BLaER1 treated with 17β-estradiol and CSF1 and Interleukin-3, amounts not matched to agents 10 nM and 100 nM (cell line): Measurements from ENCODE around the gene NRIP2.
A peak's percentile ranks its signal among the peaks of the same experiment; 100 is the strongest.
"Not testable (repeated sequence)": the region's sequence is repeated elsewhere in the genome, so short reads cannot be mapped to it uniquely, and the experiment has no call there.

Experiments used
- H3K27ac ChIP-seq, 11 experiments: shearing (Covaris generic); formaldehyde crosslinking; 2 replicates each; pipeline ENCODE4 v1.8.1; 2022
- H3K27me3 ChIP-seq, 11 experiments: shearing (Covaris generic); formaldehyde crosslinking; 2 replicates each; pipeline ENCODE4 v1.8.1; 2022
- H3K36me3 ChIP-seq, 11 experiments: shearing (Covaris generic); formaldehyde crosslinking; 2 replicates each; pipeline ENCODE4 v1.8.1; 2022
- H3K4me1 ChIP-seq, 10 experiments: shearing (Covaris generic); formaldehyde crosslinking; 2 replicates each; pipeline ENCODE4 v1.8.1; 2022
- H3K4me2 ChIP-seq, 11 experiments: shearing (Covaris generic); formaldehyde crosslinking; 2 replicates each; pipeline ENCODE4 v1.8.1; 2022
- H3K4me3 ChIP-seq, 10 experiments: shearing (Covaris generic); formaldehyde crosslinking; 2 replicates each; pipeline ENCODE4 v1.8.1; 2022
- H3K9ac ChIP-seq, 11 experiments: shearing (Covaris generic); formaldehyde crosslinking; 2 replicates each; pipeline ENCODE4 v1.8.1; 2022
- H3K9me3 ChIP-seq, 11 experiments: shearing (Covaris generic); formaldehyde crosslinking; replicated peaks in 1 of 11; 2 replicates each; pipeline ENCODE4 v1.8.1; 2022
- H4K20me1 ChIP-seq, 11 experiments: shearing (Covaris generic); formaldehyde crosslinking; 2 replicates each; pipeline ENCODE4 v1.8.1; 2022
- Cebpa-rat ChIP-seq, 11 experiments: shearing (Covaris generic); IDR thresholded peaks; 2 replicates each; pipeline ENCODE4 v1.8.1; 2022

Gene NRIP2

GRCh38 chr12:2864198-2864597 is 29.4 kb upstream of the NRIP2 start:
- no peak for TF ChIP-seq Cebpa-rat (IDR thresholded peaks at IDR 0.05)
- peaks cover 67 to 100% (median 100%) of the 10 kb centered on the region in 11 experiments for H3K36me3 ChIP-seq

GRCh38 chr12:2863402-2863801 is 28.6 kb upstream of the NRIP2 start:
- H3K4me1 ChIP-seq, H3K9me3 ChIP-seq, H3K27ac ChIP-seq, H3K4me3 ChIP-seq, H3K27me3 ChIP-seq, H3K4me2 ChIP-seq, H3K9ac ChIP-seq: not testable (repeated sequence)
- peaks cover 72 to 100% (median 100%) of the 10 kb centered on the region in 11 experiments for H3K36me3 ChIP-seq
- peaks cover 0 to 48% (median 16%) of the 10 kb centered on the region in 11 experiments; a peak in 9 of 22 replicates for H4K20me1 ChIP-seq

More at GRCh38 chr12:2864198-2864597, 29.4 kb upstream of the NRIP2 start:
- Histone ChIP-seq H3K27ac (no peak overlapping the region), H3K9ac (no peak overlapping the region), H3K4me3 (no peak overlapping the region), H3K27me3 (no peaks in the 10 kb centered on the region), H3K9me3 (no peaks in the 10 kb centered on the region), H3K4me2 (no peak overlapping the region), H4K20me1 (peaks cover 0 to 41% (median 11%) of the 10 kb centered on the region in 11 experiments; a peak in 10 of 22 replicates), H3K4me1 (no peaks in the 10 kb centered on the region)

- Histone ChIP-seq H4K20me1 (peaks cover 0 to 53% (median 19%) of the 10 kb centered on the region in 11 experiments; a peak in 11 of 22 replicates), H3K36me3 (peaks cover 71 to 100% (median 100%) of the 10 kb centered on the region in 11 experiments), H3K27ac (no peak overlapping the region), H3K4me3 (no peak overlapping the region), H3K4me1 (no peaks in the 10 kb centered on the region), H3K4me2 (no peak overlapping the region), H3K9ac (no peak overlapping the region), H3K9me3 (no peaks in the 10 kb centered on the region), H3K27me3 (no peaks in the 10 kb centered on the region)
- no peak for TF ChIP-seq Cebpa-rat (IDR thresholded peaks at IDR 0.05)
These were observed 28.0 kb upstream of the NRIP2 start for GRCh38 chr12:2862876-2863275.

- Histone ChIP-seq H3K4me2 (no peak overlapping the region), H3K4me1 (peaks cover 0 to 17% (median 10%) of the 10 kb centered on the region in 10 experiments; a peak in 13 of 20 replicates), H3K36me3 (peaks cover 58 to 88% (median 86%) of the 10 kb centered on the region in 11 experiments), H3K9me3 (no peaks in the 10 kb centered on the region), H3K27ac (no peak overlapping the region), H3K9ac (no peak overlapping the region), H3K27me3 (no peaks in the 10 kb centered on the region), H3K4me3 (no peak overlapping the region), H4K20me1 (peaks cover 0 to 65% (median 29%) of the 10 kb centered on the region in 11 experiments; a peak in 14 of 22 replicates)
- TF ChIP-seq Cebpa-rat (IDR thresholded peaks at IDR 0.05): no peak
These were observed 25.3 kb upstream of the NRIP2 start for GRCh38 chr12:2860170-2860569.

GRCh38 chr12:2858944-2859421 is 24.1 kb upstream of the NRIP2 start:
- no peaks in the 10 kb centered on the region for H3K9me3 ChIP-seq
- peaks cover 46 to 79% (median 74%) of the 10 kb centered on the region in 11 experiments for H3K36me3 ChIP-seq
- H3K27me3 ChIP-seq: no peaks in the 10 kb centered on the region
- no peak overlapping the region; a peak in 1 of 22 replicates for H3K9ac ChIP-seq
- peaks cover 0 to 53% (median 28%) of the 10 kb centered on the region in 11 experiments; a peak in 14 of 22 replicates for H4K20me1 ChIP-seq
- TF ChIP-seq Cebpa-rat (IDR thresholded peaks at IDR 0.05): no peak
- H3K4me2 ChIP-seq: no peak overlapping the region
- H3K4me1 ChIP-seq: peaks cover 0 to 17% (median 10%) of the 10 kb centered on the region in 10 experiments; a peak in 13 of 20 replicates
- no peak overlapping the region for H3K4me3 ChIP-seq
- no peak overlapping the region for H3K27ac ChIP-seq

- Histone ChIP-seq H3K27me3 (no peaks in the 10 kb centered on the region), H3K4me2 (no peak overlapping the region), H3K27ac (no peak overlapping the region), H3K4me3 (no peak overlapping the region), H3K36me3 (peaks cover 43 to 73% (median 67%) of the 10 kb centered on the region in 11 experiments), H3K9ac (no peak overlapping the region), H3K9me3 (no peaks in the 10 kb centered on the region), H3K4me1 (peaks cover 0 to 17% (median 10%) of the 10 kb centered on the region in 10 experiments; a peak in 13 of 20 replicates), H4K20me1 (peaks cover 0 to 50% (median 28%) of the 10 kb centered on the region in 11 experiments; a peak in 14 of 22 replicates)
- TF ChIP-seq Cebpa-rat (IDR thresholded peaks at IDR 0.05): no peak
These were observed 23.5 kb upstream of the NRIP2 start for GRCh38 chr12:2858334-2858733.

GRCh38 chr12:2857576-2857975 is 22.7 kb upstream of the NRIP2 start:
- Histone ChIP-seq H3K4me3 (no peak overlapping the region), H3K9ac (no peak overlapping the region), H3K36me3 (peaks cover 36 to 65% (median 60%) of the 10 kb centered on the region in 11 experiments), H3K27ac (no peak overlapping the region), H3K4me2 (no peak overlapping the region), H4K20me1 (peaks cover 0 to 42% (median 27%) of the 10 kb centered on the region in 11 experiments; a peak in 14 of 22 replicates), H3K4me1 (peaks cover 0 to 21% (median 13%) of the 10 kb centered on the region in 10 experiments; a peak in 14 of 20 replicates), H3K9me3 (no peaks in the 10 kb centered on the region), H3K27me3 (no peaks in the 10 kb centered on the region)
- TF ChIP-seq Cebpa-rat (IDR thresholded peaks at IDR 0.05): no peak

- Histone ChIP-seq H3K4me3 (no peak within 1 kb of the TSS), H3K4me1 (peaks cover 0 to 27% (median 19%) of the 10 kb centered on the region in 10 experiments; a peak in 16 of 20 replicates), H3K27me3 (no peaks in the 10 kb centered on the region), H3K9ac (peak within 1 kb of the TSS in 3 of 11 experiments; percentile 5 to 24 (median 10); a peak in 1 of 22 replicates), H3K9me3 (no peaks in the 10 kb centered on the region), H4K20me1 (peaks cover 0 to 40% (median 24%) of the 10 kb centered on the region in 11 experiments; a peak in 14 of 22 replicates), H3K4me2 (peak within 1 kb of the TSS in 5 of 11 experiments; percentile 14 to 39 (median 18); a peak in 5 of 22 replicates), H3K27ac (no peak within 1 kb of the TSS), H3K36me3 (peaks cover 31 to 60% (median 54%) of the 10 kb centered on the region in 11 experiments)
- TF ChIP-seq Cebpa-rat (IDR thresholded peaks at IDR 0.05): no peak
These were observed 22.2 kb upstream of the NRIP2 start, which contains the start of gene TEX52 for GRCh38 chr12:2857021-2857431. TEX52 (minus strand) TSS chr12:2857039; CDS start chr12:2857026, 13 bp downstream.

- no peak overlapping the region for H3K27ac ChIP-seq
- peaks cover 29 to 50% (median 44%) of the 10 kb centered on the region in 11 experiments for H3K36me3 ChIP-seq
- no peak for TF ChIP-seq Cebpa-rat (IDR thresholded peaks at IDR 0.05)
- H3K9me3 ChIP-seq: no peaks in the 10 kb centered on the region
- peaks cover 0 to 40% (median 24%) of the 10 kb centered on the region in 11 experiments; a peak in 14 of 22 replicates for H4K20me1 ChIP-seq
- no peaks in the 10 kb centered on the region for H3K27me3 ChIP-seq
- H3K9ac ChIP-seq: 0 out of 22 replicates have a peak overlapping the region, but pooled peaks of 1 of the 11 experiments have one; percentile 24
- H3K4me2 ChIP-seq: peak overlapping the region in 5 of 11 experiments; percentile 14 to 39 (median 18); a peak in 5 of 22 replicates
- peaks cover 5 to 36% (median 28%) of the 10 kb centered on the region in 10 experiments; a peak in 17 of 20 replicates for H3K4me1 ChIP-seq
- no peak overlapping the region for H3K4me3 ChIP-seq
These were observed 21.2 kb upstream of the NRIP2 start for GRCh38 chr12:2856051-2856450.
